Bone marrow (tissue), 2 donors: Measurements from ENCODE around the gene KERA.

Experiments used
- DNase-seq, 2 donors: peaks; one replicate each; lab custom pipeline; 2025; lab: John Stamatoyannopoulos, UW

Gene KERA

GRCh38 chr12:91073426-91073825 is 15.6 kb upstream of the KERA start:
- DNase-seq = no peak

DNA sequence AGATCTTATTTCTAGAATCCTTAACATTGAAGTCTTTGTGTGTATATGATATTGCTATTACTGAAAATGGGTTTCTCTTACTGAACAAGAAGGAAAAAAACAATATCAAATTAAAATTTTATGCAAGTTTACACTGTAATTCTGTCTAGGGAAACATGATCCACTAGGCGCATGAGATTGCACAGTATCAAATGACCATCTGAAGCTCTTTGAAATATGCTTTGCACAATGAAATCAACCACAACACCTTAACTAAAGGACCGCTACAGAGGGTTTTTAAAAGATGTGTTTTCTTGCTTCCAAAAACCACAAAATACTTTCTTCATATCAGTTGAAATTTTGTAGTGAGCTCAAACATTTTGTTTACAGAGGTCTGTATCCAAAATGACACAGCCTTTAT is 15.1 kb upstream of the KERA start:
- no peak for DNase-seq

DNA sequence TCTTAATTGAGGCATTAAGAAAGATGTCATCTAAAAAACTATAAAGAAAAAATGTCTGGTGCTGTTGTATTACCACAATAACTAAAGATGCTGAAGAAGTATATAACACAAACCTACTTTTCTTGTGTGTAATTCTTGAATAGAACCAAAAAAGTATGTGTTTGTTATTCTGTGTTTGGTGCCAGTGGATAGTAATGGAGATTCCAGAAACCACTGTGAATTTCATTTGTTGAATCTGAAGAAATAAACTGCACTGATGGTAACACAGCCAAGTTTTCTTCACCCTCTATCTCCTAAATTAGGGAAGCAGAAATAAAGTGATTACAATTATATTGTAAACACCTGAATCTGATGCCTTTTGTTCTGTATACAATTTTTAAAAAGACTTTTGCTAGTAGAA is 13.1 kb upstream of the KERA start:
- no peak for DNase-seq

DNA sequence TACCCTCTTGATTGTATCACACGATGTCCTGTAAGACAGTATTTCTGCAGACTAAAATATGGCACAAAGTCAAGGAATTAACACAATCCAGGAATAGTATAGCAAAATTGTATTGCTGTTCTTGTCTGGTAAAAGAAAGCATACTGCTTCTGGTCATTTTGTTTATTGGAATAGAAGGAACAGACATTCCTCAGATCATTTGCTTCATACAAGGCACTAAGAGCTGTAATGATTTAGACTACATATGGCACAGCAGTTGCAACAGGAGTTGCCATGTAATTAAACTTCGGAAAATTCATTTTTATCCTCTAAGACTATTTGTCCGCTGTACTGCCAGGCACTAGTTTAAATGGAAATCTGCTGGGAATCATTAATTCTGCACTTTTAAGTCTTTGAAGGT is 7.6 kb upstream of the KERA start:
- DNase-seq = no peak

DNA sequence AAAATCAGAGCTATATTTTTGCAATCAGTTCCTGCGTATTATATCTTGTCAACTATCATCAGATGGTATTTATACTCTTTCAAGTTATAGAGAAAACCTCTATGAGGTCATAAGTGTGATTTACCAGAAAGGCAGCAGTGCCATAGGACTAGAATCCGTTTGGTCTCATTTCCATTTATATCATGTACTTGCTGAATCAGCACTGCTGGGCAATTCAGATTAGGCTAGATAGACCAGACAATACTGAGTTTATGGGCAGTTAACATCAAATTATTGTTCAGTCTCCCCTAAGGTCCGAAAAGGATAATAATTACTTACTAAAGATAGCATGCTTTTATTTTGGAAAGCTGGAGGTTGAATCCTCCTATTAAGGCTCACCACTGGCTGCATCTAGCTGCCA is 6.8 kb upstream of the KERA start:
- DNase-seq = no peak

DNA sequence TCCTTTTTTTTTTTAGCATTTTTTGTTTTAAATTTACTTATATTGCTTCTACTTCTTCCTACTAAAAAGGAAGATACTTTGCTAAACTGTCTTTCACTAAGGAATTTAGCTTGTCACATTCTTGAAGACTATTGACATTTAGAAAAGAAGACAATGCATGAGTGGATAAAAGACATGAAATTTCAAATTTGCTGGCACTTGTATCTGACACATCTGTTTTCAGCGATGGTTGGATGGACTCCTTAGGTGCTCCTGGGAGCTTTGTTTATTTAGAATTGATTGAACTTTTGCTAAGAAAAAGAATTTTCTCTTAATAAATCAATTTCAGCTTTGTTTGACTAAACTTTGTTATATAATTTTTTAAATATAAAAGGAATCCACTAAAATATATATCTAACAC is 3.3 kb upstream of the KERA start:
- DNase-seq = no peak

- DNase-seq = no peak
Measured at GRCh38 chr12:91059211-91059610, 1.4 kb upstream of the KERA start.

DNA sequence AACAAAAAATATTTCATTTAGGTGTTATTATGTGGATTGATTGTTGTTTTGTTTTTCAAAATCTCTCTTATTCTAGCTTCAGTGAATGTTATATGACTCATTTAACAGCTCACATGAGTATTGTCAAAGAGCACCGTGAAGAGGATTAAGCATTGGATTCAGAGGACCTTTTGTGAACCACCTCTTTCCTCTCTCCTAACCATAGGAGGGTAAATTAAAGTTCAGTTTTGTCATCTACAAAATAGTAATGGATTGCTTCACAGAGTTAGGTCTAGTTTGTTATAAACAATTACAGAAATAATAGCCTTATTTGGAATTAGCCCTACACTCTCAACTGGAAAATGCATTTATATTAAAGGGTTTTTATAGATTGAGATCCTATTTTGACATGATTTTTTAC is 962 bp upstream of the KERA start:
- no peak for DNase-seq

DNA sequence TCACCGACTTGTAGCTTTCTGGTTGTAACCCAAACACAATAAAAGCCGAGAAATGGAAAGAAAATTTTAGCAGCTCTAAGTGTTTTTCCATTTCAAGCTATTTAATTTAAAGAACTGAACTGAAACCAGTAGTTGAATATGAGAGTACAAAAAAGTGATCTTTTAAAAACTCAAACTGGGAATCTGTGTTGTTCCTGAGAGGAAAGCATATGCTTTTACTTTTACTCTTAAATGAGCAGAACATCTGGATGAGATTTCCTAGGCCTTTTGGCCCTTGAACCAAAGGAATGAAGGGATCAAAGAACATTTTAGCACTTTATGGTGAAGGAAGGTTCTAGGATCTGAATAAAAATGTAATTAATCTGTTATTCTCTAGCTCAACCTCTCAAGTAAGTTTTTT is 1.3 kb downstream of the KERA start:
- DNase-seq = no peak

- no peak for DNase-seq
Measured at GRCh38 chr12:91055976-91056375, 1.8 kb downstream of the KERA start.

- DNase-seq = no peak
Measured at GRCh38 chr12:91053951-91054715, 3.7 kb downstream of the KERA start.

DNA sequence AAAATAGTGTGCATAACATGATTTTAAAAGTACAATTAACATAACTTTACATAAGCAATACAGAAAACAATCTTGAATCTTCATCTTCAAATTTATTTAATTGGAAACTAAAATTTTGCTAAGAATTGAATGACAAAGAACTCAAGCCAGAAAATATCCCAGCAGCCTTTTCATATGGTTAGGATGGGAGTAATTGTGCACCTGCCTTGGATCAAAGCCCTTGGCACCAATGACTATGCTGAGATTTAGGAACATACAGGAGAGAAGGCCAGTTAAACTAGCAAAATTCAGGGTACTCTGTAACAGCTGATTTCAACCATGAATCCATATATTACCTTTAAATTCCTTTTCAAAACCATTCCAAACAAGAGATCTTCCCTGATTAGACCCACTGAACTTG is 5.8 kb downstream of the KERA start:
- no peak for DNase-seq

DNA sequence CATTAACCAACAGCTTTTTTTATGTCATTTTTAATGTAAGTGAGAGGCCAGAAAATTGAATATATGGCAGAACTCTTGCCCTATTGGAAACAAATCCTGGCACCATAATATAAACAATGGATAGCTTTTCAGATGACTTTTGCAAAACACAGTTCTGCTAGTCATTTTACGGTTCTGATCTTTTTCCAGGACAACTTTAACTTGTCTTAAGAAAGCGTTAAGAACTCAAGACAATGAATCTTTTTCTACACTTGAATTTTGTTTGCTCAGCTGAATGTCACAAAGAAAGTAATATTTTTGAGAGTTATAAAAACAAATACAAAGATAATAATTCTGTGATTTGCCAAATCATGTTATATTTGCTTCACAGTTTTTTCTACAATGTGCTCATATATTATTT is 13.2 kb downstream of the KERA start:
- no peak for DNase-seq

DNA sequence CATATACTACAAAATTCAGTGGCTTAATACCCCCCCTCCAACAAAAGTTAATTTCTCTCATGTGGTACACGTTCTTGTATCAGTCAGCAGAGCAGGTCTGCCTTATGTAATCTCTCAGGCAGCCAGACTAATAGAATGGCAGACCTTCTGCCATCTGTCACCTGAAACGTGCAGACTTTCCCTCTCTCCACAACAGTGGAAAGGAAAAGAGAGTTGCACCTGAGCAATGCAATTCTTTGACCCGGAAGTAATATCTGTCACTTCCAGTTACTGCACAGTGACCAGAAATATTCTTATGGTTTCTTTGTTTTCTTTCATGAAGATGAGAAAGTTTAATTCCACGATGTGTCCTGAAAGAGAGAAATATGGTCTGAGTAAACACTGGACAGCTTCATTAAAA is 14.4 kb downstream of the KERA start:
- no peak for DNase-seq

DNA sequence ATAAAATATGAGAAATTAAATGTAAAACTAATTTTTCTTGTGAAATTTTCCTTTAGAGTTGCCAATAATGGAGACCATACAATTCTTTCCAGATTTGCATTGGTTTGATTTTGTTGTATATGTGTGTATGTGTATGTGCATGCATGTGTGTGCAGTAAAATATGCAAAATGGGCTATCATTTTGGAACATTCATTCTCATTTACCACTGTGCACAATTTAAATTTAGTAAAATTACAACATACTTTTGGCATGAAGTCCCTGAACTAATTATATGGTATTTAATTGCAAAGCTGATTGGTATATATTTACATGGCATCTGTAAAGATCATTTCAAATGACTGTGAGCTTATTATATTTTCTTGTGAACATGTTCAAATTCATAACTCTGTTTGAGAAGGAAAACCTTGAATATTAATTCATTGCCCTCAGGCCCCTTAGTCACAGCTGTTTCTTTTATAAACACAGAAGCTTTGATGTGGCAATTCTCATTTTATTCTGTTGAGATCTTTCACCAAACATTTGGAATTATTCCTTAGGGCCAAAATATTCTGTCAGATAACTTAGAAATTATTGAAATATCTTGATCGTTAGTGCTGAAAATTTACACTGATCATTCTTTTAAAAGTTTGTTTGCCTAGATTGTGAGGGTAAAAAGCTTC is 17.6 kb downstream of the KERA start:
- DNase-seq = no peak

DNA sequence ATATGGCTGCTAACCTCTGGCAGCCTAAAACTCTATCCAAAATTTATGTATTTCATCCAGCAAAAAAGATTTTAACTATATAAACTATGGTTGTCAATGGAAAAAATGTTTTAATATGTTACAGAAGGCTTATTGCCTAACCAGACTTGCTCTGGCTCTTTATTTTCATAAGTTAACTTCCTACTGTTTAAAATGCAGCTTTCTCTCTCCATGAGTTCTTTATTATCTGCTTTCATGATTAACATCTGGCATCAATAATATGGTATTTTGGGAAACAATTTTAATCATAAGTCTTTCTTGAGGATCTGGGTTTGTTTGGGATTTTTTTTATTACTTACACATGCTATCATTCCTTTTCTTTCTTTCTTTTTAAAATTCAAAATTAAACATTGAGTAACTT is 20.5 kb downstream of the KERA start:
- DNase-seq = no peak

- peak in 1 of 2 donors; percentile 90 for DNase-seq
Measured at GRCh38 chr12:91033251-91033650, 24.6 kb downstream of the KERA start.

DNA sequence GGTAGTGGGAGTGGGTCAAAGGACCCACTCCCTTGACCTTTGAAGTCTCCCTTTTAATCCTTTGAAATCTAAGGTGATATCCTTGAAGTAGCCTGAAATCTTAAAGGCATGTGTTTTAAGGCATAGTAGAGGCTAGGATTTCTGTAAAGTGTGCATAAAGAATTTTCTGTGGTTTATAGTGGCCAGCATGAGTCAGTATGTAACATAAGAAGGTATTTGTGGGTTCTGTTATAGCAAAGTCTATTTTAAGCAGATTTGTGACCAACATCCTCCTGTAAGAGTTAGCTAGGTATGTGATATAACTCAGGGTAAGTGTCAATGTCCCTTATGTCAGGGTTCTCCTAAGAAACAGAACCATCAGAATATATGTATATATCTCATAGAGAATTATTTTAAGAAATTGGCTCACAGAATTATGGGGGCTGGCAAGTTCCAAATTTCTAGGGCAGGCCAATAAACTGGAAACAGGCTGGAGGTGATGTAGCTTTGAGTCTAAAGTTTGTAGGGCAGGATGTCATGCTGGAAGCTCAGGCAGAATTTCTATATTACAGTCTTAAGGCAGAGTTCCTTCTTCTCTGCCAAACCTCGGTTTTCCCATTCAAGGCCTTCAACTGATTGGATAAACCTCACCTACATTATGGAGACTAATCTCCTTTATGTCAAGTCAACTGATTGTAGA is 34.4 kb downstream of the KERA start:
- DNase-seq = no peak

DNA sequence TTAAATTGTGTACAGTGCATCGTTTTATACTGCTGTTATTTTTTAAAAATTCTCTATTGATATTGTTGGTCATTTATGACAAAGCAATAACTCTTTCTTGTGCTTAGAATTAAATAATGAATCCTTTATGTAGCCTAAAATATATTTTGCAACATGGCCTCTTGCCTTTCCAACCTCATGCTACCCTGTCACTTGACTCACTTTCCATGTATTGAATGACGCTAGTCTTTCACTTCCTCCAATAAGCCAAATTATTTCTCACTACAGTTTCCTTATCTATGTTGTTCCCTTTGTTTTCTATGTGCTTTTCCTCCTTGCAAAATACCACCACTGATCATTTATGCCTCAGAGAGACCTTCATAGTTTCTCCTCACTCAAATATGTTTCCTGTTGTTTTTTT is 36.7 kb downstream of the KERA start:
- no peak for DNase-seq

DNA sequence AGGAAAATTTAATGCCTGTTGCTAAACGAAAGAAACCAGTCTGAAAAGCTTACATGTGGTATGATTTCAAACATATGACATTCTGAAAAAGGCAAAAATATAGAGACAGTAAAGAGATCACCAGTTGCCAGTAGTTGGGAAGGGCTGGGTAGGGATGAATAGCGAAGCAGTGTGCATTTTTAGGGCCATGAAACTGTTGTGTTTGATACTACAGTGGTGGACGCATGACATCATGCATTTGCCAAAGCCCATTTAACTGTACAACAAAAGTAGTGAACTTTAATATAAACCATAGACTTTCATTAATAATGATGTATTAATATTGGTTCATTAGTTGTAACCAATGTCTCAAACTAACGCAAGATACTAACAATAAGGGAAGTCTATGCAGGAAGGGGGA is 38.4 kb downstream of the KERA start:
- no peak for DNase-seq

- no peak for DNase-seq
Measured at GRCh38 chr12:91017511-91018263, 40.1 kb downstream of the KERA start.

DNA sequence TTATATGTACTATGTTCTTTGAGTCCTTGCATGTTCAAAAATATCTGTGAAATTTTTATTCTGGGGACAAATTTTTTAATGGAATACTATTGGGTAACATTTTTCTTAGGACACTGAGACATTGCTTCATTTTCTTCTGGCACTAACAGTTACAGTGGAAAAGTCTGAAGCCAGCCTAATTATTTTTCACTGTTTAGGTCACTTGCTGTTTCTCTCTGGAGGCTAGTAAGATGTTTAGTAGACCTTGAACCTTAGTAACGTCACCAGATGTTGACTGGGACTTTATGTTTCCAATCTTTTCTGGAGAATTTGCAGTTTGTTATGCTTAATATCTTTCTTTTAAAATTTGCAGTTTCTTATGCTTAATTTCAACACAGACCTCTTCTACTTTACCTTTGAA is 40.8 kb downstream of the KERA start:
- DNase-seq = no peak
